OCI-LY7 (cell line): ENCODE measurements around the gene RGR. TPM values are rescaled to one million over a fixed set of nuclear protein-coding genes. Genes with fewer than 3 reads are reported as not detected.

Experiments
- BruUV-seq: library from RNA; stranded (reverse); fragments of 400-500 nt; replicated peaks from 2 replicates; lab custom pipeline; 2021; lab: Mats Ljungman, UMichigan
- CTCF ChIA-PET: fragments of 300-600 bp; sonication (Branson Sonifier 250); formaldehyde crosslinking; loops from one replicate; lab custom pipeline; 2022; ENCODE audit warnings: antibody characterized with exemption; ENCODE audit not compliant: unreplicated experiment; lab: Charles Lee
- POLR2A ChIA-PET: fragments of 300-600 bp; sonication (Branson Sonifier 250); formaldehyde crosslinking; loops from one replicate; lab custom pipeline; 2022; ENCODE audit warnings: antibody characterized with exemption; lab: Charles Lee
- DNase-seq: peaks from one replicate; pipeline ENCODE4 v3.0.0-alpha.2; 2015; ENCODE audit warnings: low spot score
- H2AFZ ChIP-seq: fragments of 200-600 bp; sonication (generic), shearing (Covaris generic); 2 replicates; pipeline ENCODE4 v1.6.1; 2014; ENCODE audit warnings: mild to moderate bottlenecking, antibody characterized with exemption, low read length, moderate library complexity
- H3K27ac ChIP-seq: fragments of 200-600 bp; sonication (generic); 2 replicates; pipeline ENCODE4 v1.5.1; 2014; ENCODE audit warnings: mixed run types, low read depth, mild to moderate bottlenecking, moderate library complexity, low read length, inconsistent platforms; ENCODE audit not compliant: poor library complexity, severe bottlenecking
- H3K36me3 ChIP-seq: fragments of 200-600 bp; sonication (generic); 2 replicates; pipeline ENCODE4 v1.6.1; 2014; ENCODE audit warnings: mild to moderate bottlenecking, antibody characterized with exemption, low read length, moderate library complexity, mixed read lengths; ENCODE audit not compliant: insufficient read depth
- H3K4me1 ChIP-seq: fragments of 200-600 bp; sonication (generic); 2 replicates; pipeline ENCODE4 v1.5.1; 2014; ENCODE audit warnings: mild to moderate bottlenecking, low read length; ENCODE audit not compliant: insufficient read depth, poor library complexity, severe bottlenecking
- H3K4me2 ChIP-seq: fragments of 200-600 bp; sonication (generic); 2 replicates; pipeline ENCODE4 v1.6.1; 2014; ENCODE audit warnings: mild to moderate bottlenecking, low read length
- H3K4me3 ChIP-seq: fragments of 200-600 bp; sonication (generic); 2 replicates; pipeline ENCODE4 v1.5.1; 2014; ENCODE audit warnings: mild to moderate bottlenecking, low read depth, low read length; ENCODE audit not compliant: poor library complexity, severe bottlenecking
- H3K79me2 ChIP-seq: fragments of 200-600 bp; sonication (generic); 2 replicates; pipeline ENCODE4 v1.6.1; 2016; ENCODE audit warnings: low read depth, mild to moderate bottlenecking, low read length, moderate library complexity, mixed read lengths; ENCODE audit not compliant: insufficient read depth
- H3K9me2 ChIP-seq: fragments of 200-600 bp; sonication (generic); 2 replicates; pipeline ENCODE4 v1.6.1; 2016; ENCODE audit warnings: mild to moderate bottlenecking, low read length, mixed read lengths; ENCODE audit not compliant: insufficient read depth
- H3K9me3 ChIP-seq: fragments of 200-600 bp; sonication (generic); 2 replicates; pipeline ENCODE4 v1.6.1; 2014; ENCODE audit warnings: mild to moderate bottlenecking, mixed run types, low read length, mixed read lengths
- H4K20me1 ChIP-seq: fragments of 200-600 bp; sonication (generic); 2 replicates; pipeline ENCODE4 v1.6.1; 2014; ENCODE audit warnings: mild to moderate bottlenecking, antibody characterized with exemption, low read length, moderate library complexity, mixed read lengths; ENCODE audit not compliant: insufficient read depth
- CTCF ChIP-seq: fragments of 200-600 bp; sonication (generic); conservative IDR thresholded peaks from 2 replicates; pipeline ENCODE4 v1.5.1; 2014; ENCODE audit warnings: mild to moderate bottlenecking, antibody characterized with exemption, low read length, moderate library complexity, mixed read lengths
- EZH2phosphoT487 ChIP-seq: fragments of 200-600 bp; sonication (generic); IDR thresholded peaks from 2 replicates; pipeline ENCODE4 v1.6.1; 2018; ENCODE audit warnings: low read depth, borderline replicate concordance, mild to moderate bottlenecking, mixed run types, antibody characterized with exemption, low read length, moderate library complexity, mixed read lengths
- intact Hi-C: fragments of 100-400 bp; cut with micrococcal nuclease; formaldehyde crosslinking; loops from one replicate; pipeline ENCODE4 v1.10.0; 2022; ENCODE audit not compliant: unreplicated experiment
- total RNA-seq, 2 experiments: library from RNA; depleted of rRNA in 1 of 2; stranded (reverse); fragments of >200 nt in 1 of 2; shearing (Covaris generic) in 1 of 2; gene quantifications; 2 replicates each; pipeline ENCODE4 v1.2.3, GENCODE V29; 2014 to 2022

The RGR gene
- total RNA-seq, 2 experiments from 2014 or later = not detected

GRCh38 chr10:84293171-84293570 lies 48.3 kb downstream of the RGR start:
- no TSS peak for BruUV-seq
- H3K79me2 ChIP-seq = no peaks in the 10 kb centered on the region
- H3K9me2 ChIP-seq = no peaks in the 10 kb centered on the region
- no peaks in the 10 kb centered on the region for H3K9me3 ChIP-seq
- ChIA-PET CTCF (no interaction called here), POLR2A (no interaction called here)
- TF ChIP-seq EZH2phosphoT487 = no peak
- no peak for TF ChIP-seq CTCF
- DNase-seq = no peak
- no peak overlapping the region for H3K4me2 ChIP-seq
- no peak overlapping the region for H2AFZ ChIP-seq
- no peak overlapping the region for H3K4me3 ChIP-seq
- H3K4me1 ChIP-seq = no peaks in the 10 kb centered on the region
- H3K27ac ChIP-seq = no peak overlapping the region
- no peaks in the 10 kb centered on the region for H4K20me1 ChIP-seq
- no peaks in the 10 kb centered on the region for H3K36me3 ChIP-seq
- intact Hi-C loops = no loop called here

- Histone ChIP-seq H3K4me2 (no peak overlapping the region), H4K20me1 (no peaks in the 10 kb centered on the region), H3K27ac (no peak overlapping the region), H3K9me2 (no peaks in the 10 kb centered on the region), H3K4me3 (no peak overlapping the region), H3K79me2 (no peaks in the 10 kb centered on the region), H3K4me1 (no peaks in the 10 kb centered on the region), H2AFZ (no peak overlapping the region), H3K9me3 (no peaks in the 10 kb centered on the region), H3K36me3 (no peaks in the 10 kb centered on the region)
- intact Hi-C loops = no loop called here
- ChIA-PET CTCF (no interaction called here), POLR2A (no interaction called here)
- TF ChIP-seq EZH2phosphoT487 = no peak
- TF ChIP-seq CTCF = no peak
- no peak for DNase-seq
- no TSS peak for BruUV-seq
Observed at GRCh38 chr10:84293574-84294016, 48.7 kb downstream of the RGR start.

GRCh38 chr10:84294766-84295447 lies 50.1 kb downstream of the RGR start:
- TF ChIP-seq EZH2phosphoT487 (no peak), CTCF (no peak)
- CTCF ChIA-PET = no interaction called here
- H3K9me3 ChIP-seq = no peaks in the 10 kb centered on the region
- intact Hi-C loops = no loop called here
- no peak overlapping the region for H3K4me3 ChIP-seq
- H4K20me1 ChIP-seq = no peaks in the 10 kb centered on the region
- H3K4me2 ChIP-seq = no peak overlapping the region
- POLR2A ChIA-PET = no interaction called here
- no peaks in the 10 kb centered on the region for H3K36me3 ChIP-seq
- H3K4me1 ChIP-seq = no peaks in the 10 kb centered on the region
- H3K79me2 ChIP-seq = no peaks in the 10 kb centered on the region
- H3K9me2 ChIP-seq = no peaks in the 10 kb centered on the region
- no peak overlapping the region for H2AFZ ChIP-seq
- no peak for DNase-seq
- H3K27ac ChIP-seq = no peak overlapping the region
- no TSS peak for BruUV-seq
